ENCODE measurements around the gene FMNL2.

DNA sequence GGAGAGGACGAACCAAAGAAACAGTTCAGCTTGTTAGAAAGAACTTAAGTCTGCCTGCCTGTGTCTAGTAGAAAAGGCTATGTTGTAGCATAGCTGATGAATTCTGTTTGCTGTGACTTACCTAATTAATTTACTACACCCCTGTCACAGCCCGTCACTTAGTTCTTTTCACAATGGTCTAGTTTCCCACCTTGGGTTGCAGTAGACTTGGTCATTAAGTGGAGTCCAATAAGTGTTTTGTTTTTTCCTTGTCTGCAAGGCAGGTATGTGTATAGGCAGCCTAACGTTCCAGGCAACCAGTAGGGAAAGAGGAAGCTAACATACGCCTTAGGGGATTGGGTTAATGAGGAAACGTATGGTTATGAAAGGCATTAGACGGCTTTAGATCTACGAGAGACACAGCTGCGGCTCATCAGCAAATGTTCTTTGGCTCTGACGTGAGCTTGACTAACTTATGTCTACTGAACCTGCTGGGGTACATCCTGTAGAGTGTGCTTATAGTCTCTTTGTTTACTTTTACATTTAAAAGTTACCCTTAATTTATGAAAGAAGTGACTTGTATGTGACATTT, 202.2 kb downstream of the FMNL2 start:
- no peak for TF ChIP-seq POLR2A (IDR thresholded peaks at IDR 0.05)
- TF ChIP-seq, protein P1, sequence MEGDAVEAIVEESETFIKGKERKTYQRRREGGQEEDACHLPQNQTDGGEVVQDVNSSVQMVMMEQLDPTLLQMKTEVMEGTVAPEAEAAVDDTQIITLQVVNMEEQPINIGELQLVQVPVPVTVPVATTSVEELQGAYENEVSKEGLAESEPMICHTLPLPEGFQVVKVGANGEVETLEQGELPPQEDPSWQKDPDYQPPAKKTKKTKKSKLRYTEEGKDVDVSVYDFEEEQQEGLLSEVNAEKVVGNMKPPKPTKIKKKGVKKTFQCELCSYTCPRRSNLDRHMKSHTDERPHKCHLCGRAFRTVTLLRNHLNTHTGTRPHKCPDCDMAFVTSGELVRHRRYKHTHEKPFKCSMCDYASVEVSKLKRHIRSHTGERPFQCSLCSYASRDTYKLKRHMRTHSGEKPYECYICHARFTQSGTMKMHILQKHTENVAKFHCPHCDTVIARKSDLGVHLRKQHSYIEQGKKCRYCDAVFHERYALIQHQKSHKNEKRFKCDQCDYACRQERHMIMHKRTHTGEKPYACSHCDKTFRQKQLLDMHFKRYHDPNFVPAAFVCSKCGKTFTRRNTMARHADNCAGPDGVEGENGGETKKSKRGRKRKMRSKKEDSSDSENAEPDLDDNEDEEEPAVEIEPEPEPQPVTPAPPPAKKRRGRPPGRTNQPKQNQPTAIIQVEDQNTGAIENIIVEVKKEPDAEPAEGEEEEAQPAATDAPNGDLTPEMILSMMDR (IDR thresholded peaks at IDR 0.05 in 4 of 5, conservative IDR thresholded peaks at IDR 0.05 in 1 of 5), result no peak

Data from gastrocnemius medialis (tissue), 4 donors.